GM12864 (cell line): ENCODE measurements around the gene C16orf74.

Experiments
- DNase-seq: peaks from one replicate; pipeline ENCODE4 v3.0.0-alpha.2; 2011; ENCODE audit warnings: low read depth
- H3K4me3 ChIP-seq: 2 replicates; pipeline ENCODE4 v1.5.1; 2011; ENCODE audit warnings: mild to moderate bottlenecking, low read depth, low read length, control low read depth
- TF ChIP-seq, protein P1 (sequence below): IDR thresholded peaks from 2 replicates; pipeline ENCODE4 v1.5.1; 2011; ENCODE audit warnings: low read depth, mild to moderate bottlenecking, moderate library complexity, low read length, control low read depth, inconsistent platforms; ENCODE audit errors: missing control alignments

C16orf74 gene

GRCh38 chr16:85659336-85659735 lies 91.6 kb downstream of the C16orf74 start:
- TF ChIP-seq, protein P1, sequence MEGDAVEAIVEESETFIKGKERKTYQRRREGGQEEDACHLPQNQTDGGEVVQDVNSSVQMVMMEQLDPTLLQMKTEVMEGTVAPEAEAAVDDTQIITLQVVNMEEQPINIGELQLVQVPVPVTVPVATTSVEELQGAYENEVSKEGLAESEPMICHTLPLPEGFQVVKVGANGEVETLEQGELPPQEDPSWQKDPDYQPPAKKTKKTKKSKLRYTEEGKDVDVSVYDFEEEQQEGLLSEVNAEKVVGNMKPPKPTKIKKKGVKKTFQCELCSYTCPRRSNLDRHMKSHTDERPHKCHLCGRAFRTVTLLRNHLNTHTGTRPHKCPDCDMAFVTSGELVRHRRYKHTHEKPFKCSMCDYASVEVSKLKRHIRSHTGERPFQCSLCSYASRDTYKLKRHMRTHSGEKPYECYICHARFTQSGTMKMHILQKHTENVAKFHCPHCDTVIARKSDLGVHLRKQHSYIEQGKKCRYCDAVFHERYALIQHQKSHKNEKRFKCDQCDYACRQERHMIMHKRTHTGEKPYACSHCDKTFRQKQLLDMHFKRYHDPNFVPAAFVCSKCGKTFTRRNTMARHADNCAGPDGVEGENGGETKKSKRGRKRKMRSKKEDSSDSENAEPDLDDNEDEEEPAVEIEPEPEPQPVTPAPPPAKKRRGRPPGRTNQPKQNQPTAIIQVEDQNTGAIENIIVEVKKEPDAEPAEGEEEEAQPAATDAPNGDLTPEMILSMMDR, result no peak
- no peak overlapping the region for H3K4me3 ChIP-seq
- DNase-seq, result no peak

DNA sequence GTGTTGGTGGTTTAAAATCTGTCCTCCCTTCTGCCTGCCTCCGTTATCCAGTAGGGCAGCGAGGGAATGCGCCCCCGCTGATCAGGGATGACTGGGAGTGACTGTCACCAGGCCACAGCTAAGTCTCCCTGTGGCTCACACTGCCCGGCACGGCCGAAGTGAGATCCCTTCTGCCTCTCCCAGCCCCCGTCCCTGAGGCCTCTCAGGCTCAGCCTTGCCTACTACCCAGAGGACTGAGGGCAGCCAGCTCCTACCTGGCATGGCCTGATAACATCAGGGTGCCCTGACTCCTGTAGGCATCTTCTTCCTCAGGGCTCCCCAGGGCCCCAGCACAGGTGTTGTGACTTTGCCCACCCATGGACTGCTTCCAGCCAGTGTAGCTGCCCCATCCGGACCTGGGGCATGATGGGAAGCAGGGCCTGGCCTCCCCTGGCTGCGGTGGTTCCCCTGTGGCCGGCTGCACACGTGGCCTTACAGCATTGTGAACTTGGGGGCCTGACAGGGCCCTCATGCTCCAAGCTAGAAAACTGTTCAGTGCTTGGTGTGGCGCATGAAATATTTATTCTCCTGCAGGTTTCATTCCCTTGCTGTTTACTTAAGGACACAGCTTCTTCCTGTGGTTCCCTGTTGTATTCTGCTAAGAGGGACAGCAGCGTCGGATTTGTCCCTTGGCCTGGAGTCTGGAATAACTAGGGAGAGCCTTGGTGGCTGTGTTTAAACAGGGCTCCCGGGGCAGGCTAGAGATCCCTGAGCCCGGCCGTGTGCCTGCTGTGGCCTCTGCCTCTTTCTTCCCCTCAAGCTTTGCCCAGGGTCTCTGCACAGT lies 92.2 kb downstream of the C16orf74 start:
- TF ChIP-seq, protein P1, result no peak
- no peak overlapping the region for H3K4me3 ChIP-seq
- no peak for DNase-seq

- no peak for DNase-seq
- no peak overlapping the region for H3K4me3 ChIP-seq
- TF ChIP-seq, protein P1, result no peak
These were observed 92.9 kb downstream of the C16orf74 start for GRCh38 chr16:85657996-85658395.
